Esophagus squamous epithelium (tissue), 5 donors: ENCODE results near the gene NRCAM. TPM values are rescaled to one million over a fixed set of nuclear protein-coding genes. Genes with fewer than 3 reads are reported as not detected.

Experiments
- DNase-seq: peaks from one replicate; lab custom pipeline; 2025; lab: John Stamatoyannopoulos, UW
- H3K27ac ChIP-seq, 4 donors: fragments of 200-600 bp; sonication (generic); one replicate each; pipeline ENCODE4 v1.5.1; 2016 to 2019; ENCODE audit warnings: mild to moderate bottlenecking in 1 of 4
- H3K27me3 ChIP-seq, 4 donors: fragments of 200-600 bp; sonication (generic); 1 replicate in 3 of 4; 2 replicates in 1 of 4; pipeline versions ENCODE4 v1.5.1 to v1.6.0; 2017 to 2021; ENCODE audit warnings: antibody characterized with exemption in 1 of 4
- H3K36me3 ChIP-seq, 3 donors: fragments of 200-600 bp; sonication (generic); one replicate each; pipeline ENCODE4 v1.5.1; 2016 to 2019
- H3K4me1 ChIP-seq, 3 donors: fragments of 200-600 bp; sonication (generic); one replicate each; pipeline ENCODE4 v1.5.1; 2017 to 2019
- H3K4me3 ChIP-seq, 4 donors: fragments of 200-600 bp; sonication (generic); 1 replicate in 3 of 4; 2 replicates in 1 of 4; pipeline ENCODE4 v1.5.1; 2016 to 2019; ENCODE audit warnings: mild to moderate bottlenecking in 2 of 4, moderate library complexity in 1 of 4
- H3K9me3 ChIP-seq, 3 donors: fragments of 200-600 bp; sonication (generic); one replicate each; pipeline ENCODE4 v1.5.1; 2016 to 2019
- CTCF ChIP-seq, 6 experiments: fragments of 450-650 bp in 4 of 6; fragments of 200-600 bp in 2 of 6; sonication (generic) in 2 of 6; IDR thresholded peaks; one replicate each; pipeline ENCODE4 v1.5.1; 2016 to 2019; ENCODE audit warnings: antibody characterized with exemption in 6 of 6, mild to moderate bottlenecking in 4 of 6, moderate library complexity in 4 of 6
- POLR2A ChIP-seq, 4 donors: fragments of 450-650 bp; IDR thresholded peaks; one replicate each; pipeline ENCODE4 v1.6.1; 2017; ENCODE audit warnings: antibody characterized with exemption in 4 of 4, mild to moderate bottlenecking in 4 of 4, moderate library complexity in 3 of 4
- WGBS, 2 donors: methylation state at CpG; one replicate each; pipeline ENCODE4 v1.1.5; 2018; 5-methylcytosine and 5-hydroxymethylcytosine counted together
- intact Hi-C: fragments of 100-400 bp; cut with DNase I; formaldehyde crosslinking; loops from one replicate; pipeline ENCODE4 v1.15.0; 2022
- total RNA-seq, 4 donors: library from RNA; depleted of rRNA; stranded (reverse); fragments of >200 nt; gene quantifications; one replicate each; pipeline ENCODE4 v1.1.0, GENCODE V29; 2016
- donor health status: DM: yes; HTN: yes; CAD: no.

Gene NRCAM
- total RNA-seq, 4 donors from 2014 or later, result 1.5 to 9.8 (median 6.3) TPM; not detected in 1

GRCh38 chr7:108322925-108323832, 133.1 kb downstream of the NRCAM start:
- Histone ChIP-seq H3K4me3 (no peak overlapping the region), H3K27ac (no peak overlapping the region), H3K9me3 (no peaks in the 10 kb centered on the region), H3K36me3 (no peaks in the 10 kb centered on the region), H3K27me3 (no peaks in the 10 kb centered on the region), H3K4me1 (no peaks in the 10 kb centered on the region)
- no peak for DNase-seq
- intact Hi-C loops, result no loop called here
- 80 to 84% methylated on average over 4 of the region's 4 CpGs for WGBS, 2 donors
- TF ChIP-seq POLR2A (IDR thresholded peaks at IDR 0.05), result no peak
- no peak for TF ChIP-seq CTCF (IDR thresholded peaks at IDR 0.05)

- Histone ChIP-seq H3K27me3 (no peaks in the 10 kb centered on the region), H3K27ac (no peak overlapping the region), H3K36me3 (no peaks in the 10 kb centered on the region), H3K4me3 (no peak overlapping the region), H3K9me3 (no peaks in the 10 kb centered on the region), H3K4me1 (peaks cover 0 to 5% (median 0%) of the 10 kb centered on the region in 3 donors)
- intact Hi-C loops, result no loop called here
- 52 to 70% methylated on average over 2 of the region's 2 CpGs for WGBS, 2 donors
- DNase-seq, result no peak
- no peak for TF ChIP-seq CTCF (IDR thresholded peaks at IDR 0.05)
- TF ChIP-seq POLR2A (IDR thresholded peaks at IDR 0.05), result no peak
Observed at GRCh38 chr7:108322046-108322445, 134.2 kb downstream of the NRCAM start.

- Histone ChIP-seq H3K9me3 (no peaks in the 10 kb centered on the region), H3K4me1 (peaks cover 0 to 8% (median 0%) of the 10 kb centered on the region in 3 donors), H3K27ac (no peak overlapping the region), H3K4me3 (no peak overlapping the region), H3K36me3 (no peaks in the 10 kb centered on the region), H3K27me3 (no peaks in the 10 kb centered on the region)
- no peak for DNase-seq
- intact Hi-C loops, result no loop called here
- no peak for TF ChIP-seq POLR2A (IDR thresholded peaks at IDR 0.05)
- TF ChIP-seq CTCF (IDR thresholded peaks at IDR 0.05), result no peak
- WGBS, 2 donors, result 80 to 100% methylated on average over 1 of the region's 1 CpG
Observed at GRCh38 chr7:108321359-108321758, 134.9 kb downstream of the NRCAM start.

- H3K27me3 ChIP-seq, result no peaks in the 10 kb centered on the region
- no peak for TF ChIP-seq CTCF (IDR thresholded peaks at IDR 0.05)
- no peak for TF ChIP-seq POLR2A (IDR thresholded peaks at IDR 0.05)
- peaks cover 0 to 28% (median 3%) of the 10 kb centered on the region in 3 donors for H3K4me1 ChIP-seq
- no peak overlapping the region for H3K4me3 ChIP-seq
- H3K27ac ChIP-seq, result peak overlapping the region in 2 of 4 donors; percentile 50 to 54
- intact Hi-C loops, result no loop called here
- no peak for DNase-seq
- H3K36me3 ChIP-seq, result no peaks in the 10 kb centered on the region
- 50 to 71% methylated on average over 1 of the region's 1 CpG for WGBS, 2 donors
- no peaks in the 10 kb centered on the region for H3K9me3 ChIP-seq
Observed at GRCh38 chr7:108316708-108317107, 139.5 kb downstream of the NRCAM start.

- Histone ChIP-seq H3K27ac (no peak overlapping the region), H3K27me3 (no peaks in the 10 kb centered on the region), H3K9me3 (no peaks in the 10 kb centered on the region), H3K36me3 (no peaks in the 10 kb centered on the region), H3K4me3 (no peak overlapping the region), H3K4me1 (peaks cover 4 to 50% (median 21%) of the 10 kb centered on the region in 3 donors)
- intact Hi-C loops, result no loop called here
- DNase-seq, result no peak
- TF ChIP-seq POLR2A (IDR thresholded peaks at IDR 0.05) (no peak), CTCF (IDR thresholded peaks at IDR 0.05) (no peak)
Observed at GRCh38 chr7:108314551-108314950, 141.7 kb downstream of the NRCAM start.
